GM21737 (cell line): Measurements from ENCODE around the gene ARHGEF11.

ENCODE experiments used
- ATAC-seq: cut with Tn5 transposase; IDR thresholded peaks from one replicate; pipeline ENCODE4 v1.9.1; 2021; ENCODE audit warnings: mild to moderate bottlenecking, moderate library complexity; ENCODE audit not compliant: unreplicated experiment

Gene ARHGEF11

GRCh38 chr1:156912861-156913808, 132.4 kb downstream of the ARHGEF11 start:
- ATAC-seq: no peak

DNA sequence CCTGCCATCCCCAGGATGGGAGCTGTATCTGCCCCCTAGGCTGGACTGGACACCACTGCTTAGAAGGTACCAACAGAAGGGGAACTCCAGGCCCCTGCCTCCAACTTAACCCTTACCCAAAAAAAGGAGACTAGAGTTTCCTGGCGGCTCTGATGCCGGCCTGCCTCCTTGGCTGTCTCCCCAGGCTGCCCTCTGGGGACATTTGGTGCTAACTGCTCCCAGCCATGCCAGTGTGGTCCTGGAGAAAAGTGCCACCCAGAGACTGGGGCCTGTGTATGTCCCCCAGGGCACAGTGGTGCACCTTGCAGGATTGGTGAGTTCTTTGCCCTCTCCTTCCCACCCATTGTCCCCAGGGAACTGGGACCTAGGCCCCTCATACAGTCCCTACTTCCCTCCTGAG, 133.2 kb downstream of the ARHGEF11 start:
- ATAC-seq: no peak

- ATAC-seq: no peak
Measured at GRCh38 chr1:156911577-156912298, 133.8 kb downstream of the ARHGEF11 start.

- ATAC-seq: no peak
Measured at GRCh38 chr1:156910309-156910782, 135.2 kb downstream of the ARHGEF11 start.

GRCh38 chr1:156909671-156910070, 135.9 kb downstream of the ARHGEF11 start:
- no peak for ATAC-seq

DNA sequence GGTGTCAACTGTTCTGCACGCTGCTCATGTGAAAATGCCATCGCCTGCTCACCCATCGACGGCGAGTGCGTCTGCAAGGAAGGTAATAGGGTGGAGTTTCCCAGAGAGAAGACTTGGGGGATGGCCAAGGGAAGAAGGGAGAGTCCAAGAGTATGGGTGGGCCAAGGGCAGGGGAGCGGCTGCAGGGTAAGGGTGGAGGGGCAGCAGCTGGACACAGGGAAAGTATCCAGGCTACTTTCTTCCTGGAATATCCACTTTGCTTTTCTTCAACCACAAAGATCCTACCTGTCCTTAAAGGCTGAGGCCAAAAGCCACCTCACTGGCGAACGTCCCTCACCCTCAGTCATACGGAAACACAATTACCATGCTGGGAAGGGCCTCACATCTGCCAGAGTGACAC, 136.6 kb downstream of the ARHGEF11 start:
- ATAC-seq: no peak

GRCh38 chr1:156908541-156908940, 137.0 kb downstream of the ARHGEF11 start:
- no peak for ATAC-seq

DNA sequence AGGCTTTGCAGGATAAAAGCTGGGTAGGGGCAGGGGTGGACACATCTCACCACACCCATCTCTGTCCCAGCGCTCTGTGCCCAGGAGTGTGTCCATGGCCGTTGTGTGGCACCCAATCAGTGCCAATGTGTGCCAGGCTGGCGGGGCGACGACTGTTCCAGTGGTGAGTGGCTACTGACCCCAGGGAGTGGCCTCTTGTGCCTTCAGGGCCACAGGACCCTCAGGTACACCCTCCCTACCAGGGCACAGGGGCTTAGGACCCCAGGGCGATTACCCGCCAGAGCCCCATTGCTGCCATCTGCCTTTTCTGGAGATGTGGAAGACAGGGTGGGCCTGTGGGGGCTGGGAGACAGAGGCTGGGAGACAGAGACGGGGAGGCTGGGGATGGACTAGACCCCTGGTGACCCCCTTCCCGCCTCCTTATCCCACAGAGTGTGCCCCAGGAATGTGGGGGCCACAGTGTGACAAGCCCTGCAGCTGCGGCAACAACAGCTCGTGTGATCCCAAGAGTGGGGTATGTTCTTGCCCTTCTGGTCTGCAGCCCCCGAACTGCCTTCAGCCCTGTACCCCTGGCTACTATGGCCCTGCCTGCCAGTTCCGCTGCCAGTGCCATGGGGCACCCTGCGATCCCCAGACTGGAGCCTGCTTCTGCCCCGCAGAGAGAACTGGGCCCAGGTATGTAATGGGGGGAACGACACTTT, 139.2 kb downstream of the ARHGEF11 start:
- no peak for ATAC-seq

DNA sequence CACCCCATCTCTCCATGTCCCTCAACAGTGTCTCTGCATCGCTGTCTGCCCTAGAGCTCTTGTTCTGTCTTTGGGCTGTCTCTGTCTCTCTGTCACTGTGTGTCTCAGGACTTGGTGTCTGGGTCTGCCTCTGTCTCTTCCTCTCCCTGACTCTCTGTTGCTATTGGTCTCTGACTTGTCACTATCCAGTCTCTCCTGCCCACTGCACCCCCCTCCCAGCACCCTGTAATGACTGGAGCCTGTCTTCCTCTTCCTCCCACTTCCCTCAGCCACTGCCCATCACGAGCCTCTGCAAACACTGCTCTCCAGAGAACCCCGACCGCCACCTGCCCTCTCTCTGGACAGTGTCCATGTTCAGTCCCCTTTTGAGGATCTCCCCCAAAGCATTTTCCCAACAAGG, 139.9 kb downstream of the ARHGEF11 start:
- ATAC-seq: no peak

GRCh38 chr1:156905176-156905575, 140.4 kb downstream of the ARHGEF11 start:
- ATAC-seq: no peak

DNA sequence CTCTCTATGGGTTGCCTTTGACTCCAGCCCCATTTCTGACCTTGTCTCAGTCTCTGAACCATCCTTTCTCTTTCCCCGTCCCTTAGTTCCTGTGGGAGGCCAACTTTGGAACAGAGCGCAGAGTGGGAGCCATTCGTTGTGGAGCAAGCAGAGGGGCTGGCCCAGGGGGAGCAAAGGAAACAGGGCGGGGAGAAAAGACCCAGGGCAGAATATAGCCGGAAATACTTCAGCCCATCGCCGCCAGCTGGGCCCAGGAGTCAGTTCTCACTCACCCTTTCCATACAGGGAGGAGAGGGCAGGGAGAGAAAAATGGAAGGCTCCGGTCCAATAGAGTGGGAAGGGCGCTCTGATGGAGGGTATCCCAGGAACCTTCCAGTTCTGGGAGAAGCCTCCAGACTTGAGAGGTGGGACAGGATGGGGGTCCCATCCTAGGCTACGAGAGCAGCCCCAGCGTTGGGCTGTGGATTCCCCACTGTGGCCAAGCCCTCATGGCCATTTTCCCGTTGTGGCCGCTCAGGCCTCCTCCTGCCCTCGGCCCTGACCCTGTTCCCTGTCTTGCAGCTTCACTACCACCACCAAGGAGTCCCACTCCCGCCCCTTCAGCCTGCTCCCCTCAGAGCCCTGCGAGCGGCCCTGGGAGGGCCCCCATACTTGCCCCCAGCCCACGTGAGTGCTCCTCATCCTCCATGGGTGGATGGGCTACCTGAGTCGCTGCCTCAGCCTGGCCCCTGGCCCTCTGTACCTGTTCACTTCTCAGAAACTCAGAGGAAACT, 141.2 kb downstream of the ARHGEF11 start:
- no peak for ATAC-seq

DNA sequence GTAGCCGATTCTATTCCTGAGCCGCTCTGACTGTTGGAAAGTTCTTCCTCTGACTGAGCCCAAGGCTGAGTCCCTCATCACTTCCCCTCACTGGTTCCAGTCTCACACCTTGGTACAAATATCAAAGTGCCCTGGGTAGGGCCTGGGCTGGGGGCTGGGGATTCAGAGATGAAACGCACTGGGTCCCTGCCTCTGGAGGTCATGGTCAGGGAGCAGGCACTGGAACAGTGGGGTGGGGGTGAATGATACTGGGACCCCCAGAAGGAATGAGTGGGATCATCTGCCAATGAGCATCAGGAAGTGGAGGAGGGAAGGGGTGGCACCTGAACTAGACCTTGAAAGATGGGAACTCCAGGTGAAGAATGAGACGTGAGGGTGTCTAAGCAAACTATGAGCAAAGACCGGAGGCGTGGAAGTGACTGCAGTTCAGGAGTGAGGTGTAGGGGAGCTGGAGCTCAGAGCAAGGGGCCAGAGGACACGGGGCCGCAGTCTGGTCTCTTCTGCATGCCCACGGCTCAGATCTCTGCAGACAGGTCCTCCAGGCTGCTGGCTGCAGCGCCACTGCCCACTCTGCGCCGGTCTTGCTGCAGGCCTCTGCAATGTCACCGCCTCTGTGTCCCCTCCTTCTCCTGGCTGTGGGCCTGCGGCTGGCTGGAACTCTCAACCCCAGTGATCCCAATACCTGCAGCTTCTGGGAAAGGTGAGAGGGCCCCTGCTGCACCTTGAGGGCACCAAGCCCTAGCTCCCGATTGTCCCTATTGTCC, 142.0 kb downstream of the ARHGEF11 start:
- ATAC-seq: no peak

DNA sequence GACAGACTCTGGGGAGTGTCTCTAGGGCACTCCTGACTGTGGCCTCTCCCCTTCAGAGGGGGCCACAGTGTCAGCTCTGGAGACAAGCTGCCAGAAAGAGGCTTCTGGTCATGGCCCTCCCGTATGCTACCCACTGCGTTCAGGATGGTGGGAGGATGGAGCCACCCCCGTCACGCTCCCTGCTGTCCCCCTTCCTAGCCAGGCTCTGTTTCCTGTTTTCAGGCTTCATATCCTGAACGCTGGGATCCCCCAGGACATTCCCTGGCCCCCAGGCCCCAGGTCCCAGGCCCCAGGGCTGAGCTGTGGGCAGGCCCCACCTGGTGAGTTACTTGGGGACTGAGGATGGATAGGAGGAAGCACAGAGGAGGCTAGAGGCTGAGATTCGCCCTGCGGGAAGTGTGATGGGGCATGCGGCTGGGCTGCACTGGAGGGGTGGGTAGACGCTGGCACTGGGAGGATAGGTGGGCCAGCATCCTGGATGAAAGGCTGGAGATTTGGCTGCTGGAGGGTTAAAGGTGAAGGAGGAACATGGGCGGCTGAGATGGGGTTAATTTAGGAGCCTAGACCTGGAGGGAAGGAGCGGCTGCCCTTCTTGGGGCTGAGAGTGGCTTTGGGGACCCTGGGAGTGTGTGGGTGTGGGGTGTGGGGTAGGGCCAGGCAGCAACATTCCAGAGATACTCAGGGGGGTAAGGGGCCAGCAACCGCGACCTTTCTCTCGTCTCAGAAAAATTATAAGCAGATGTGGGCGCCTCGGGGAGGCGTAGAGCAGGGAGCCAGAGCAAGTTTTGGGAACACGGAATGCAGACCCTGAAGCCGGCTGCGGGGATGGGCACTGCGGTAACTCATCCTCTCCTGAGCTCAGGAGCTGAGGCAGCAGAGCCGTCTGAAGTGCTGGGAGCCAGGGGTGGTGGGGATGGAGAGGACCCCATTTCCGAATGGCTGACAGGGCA, 143.3 kb downstream of the ARHGEF11 start:
- no peak for ATAC-seq

GRCh38 chr1:156901590-156901900, 144.0 kb downstream of the ARHGEF11 start:
- ATAC-seq: no peak

GRCh38 chr1:156900896-156901589, 144.5 kb downstream of the ARHGEF11 start:
- no peak for ATAC-seq

DNA sequence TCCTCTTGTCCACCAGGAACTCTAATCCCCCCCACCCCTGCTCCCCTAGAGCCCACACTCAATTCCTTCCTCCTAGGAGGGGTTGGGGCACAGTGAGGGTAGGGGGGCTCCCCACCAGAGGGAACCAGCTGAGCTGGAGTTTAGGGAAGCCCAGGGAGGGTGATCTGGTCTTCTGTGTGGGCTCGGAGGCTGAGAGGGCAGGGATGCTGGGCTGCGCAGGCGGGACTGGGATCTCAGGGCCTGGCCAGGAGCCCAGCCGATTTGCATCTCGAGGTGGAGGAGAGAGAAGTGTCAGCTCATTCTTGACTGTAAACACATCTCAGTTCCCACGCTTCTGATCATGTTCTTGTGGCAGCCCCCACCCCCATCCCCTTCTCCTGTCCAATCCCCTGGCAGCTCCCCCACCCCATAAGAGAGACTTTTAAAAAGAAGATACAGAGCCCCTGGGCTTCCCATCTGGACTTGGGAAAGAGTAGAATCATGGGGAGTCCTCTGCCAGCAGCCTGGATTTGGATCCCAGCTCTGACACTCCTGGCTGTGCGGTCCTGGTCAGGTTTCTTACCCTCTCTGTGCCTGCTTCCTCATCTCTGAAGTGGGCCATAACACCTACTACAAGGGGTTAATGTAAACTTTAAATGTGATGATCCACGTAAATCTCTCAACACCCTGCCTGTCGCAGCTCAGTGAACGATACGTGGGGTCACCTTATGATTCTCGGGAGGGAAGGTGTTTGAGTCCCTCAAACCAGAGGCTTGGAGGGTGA, 145.4 kb downstream of the ARHGEF11 start:
- ATAC-seq: no peak

- no peak for ATAC-seq
Measured at GRCh38 chr1:156898971-156899664, 146.4 kb downstream of the ARHGEF11 start.
